ENCODE results near the gene FAM107B. TPM values are rescaled to one million over a fixed set of nuclear protein-coding genes. Genes with fewer than 3 reads are reported as not detected.
"Not testable (repeated sequence)": the region's sequence is repeated elsewhere in the genome, so short reads cannot be mapped to it uniquely, and the experiment has no call there.

Gene FAM107B
- total and polyA plus RNA-seq, 2 of the 13 experiments (the other 11 are each of a cell fraction or from before 2014, with no cell fraction given) = 15.7 to 24.8 TPM

- H3K27ac ChIP-seq (ENCODE audit: extremely low read length, insufficient read depth, low read length) = no peak overlapping the region
- no peak for TF ChIP-seq ZNF800 (CRISPR knock-in tag; IDR thresholded peaks at IDR 0.05)
- no peak for TF ChIP-seq MAFG (CRISPR knock-in tag; IDR thresholded peaks at IDR 0.05)
- TF ChIP-seq MAFK (conservative IDR thresholded peaks at IDR 0.05 in 1 of 2, IDR thresholded peaks at IDR 0.05 in 1 of 2; ENCODE audit: low read length in 2 of 2) = no peak
- no peak for TF ChIP-seq ZIK1 (CRISPR knock-in tag; IDR thresholded peaks at IDR 0.05; ENCODE audit: borderline replicate concordance, low read depth)
- no peak for TF ChIP-seq REPIN1 (CRISPR knock-in tag; IDR thresholded peaks at IDR 0.05; ENCODE audit: borderline replicate concordance, low read depth)
- TF ChIP-seq TEAD3 (CRISPR knock-in tag; optimal IDR thresholded peaks at IDR 0.05; ENCODE audit: borderline replicate concordance) = no peak
- TF ChIP-seq SOX5 (CRISPR knock-in tag; IDR thresholded peaks at IDR 0.05; ENCODE audit: borderline replicate concordance) = no peak
- no peak for TF ChIP-seq ZNF878 (CRISPR knock-in tag; IDR thresholded peaks at IDR 0.05)
- no peak for TF ChIP-seq HNRNPK (IDR thresholded peaks at IDR 0.05; ENCODE audit: low read depth, low read length, poor library complexity, severe bottlenecking)
- TF ChIP-seq ZNF432 (CRISPR knock-in tag; IDR thresholded peaks at IDR 0.05; ENCODE audit: borderline replicate concordance) = no peak
Observed at GRCh38 chr10:14688606-14689005, 86.1 kb downstream of the FAM107B start.

GRCh38 chr10:14688189-14688588 is 86.5 kb downstream of the FAM107B start:
- H3K4me2 ChIP-seq (ENCODE audit: low read depth, low read length); H3K36me3 ChIP-seq (replicated peaks in 1 of 2; ENCODE audit: control insufficient read depth in 1 of 2, insufficient read depth in 2 of 2, low read length in 2 of 2); H3K27me3 ChIP-seq (ENCODE audit: control insufficient read depth in 1 of 2, insufficient read depth in 2 of 2, low read length in 2 of 2); FAIRE-seq; POLR2A ChIA-PET; H3K9ac ChIP-seq (ENCODE audit: insufficient read depth, low read depth, low read length); ATAC-seq; H3K4me1 ChIP-seq (ENCODE audit: insufficient read depth, low read length); H3K27ac ChIP-seq (ENCODE audit: extremely low read length, insufficient read depth, low read length); CTCF ChIA-PET (ENCODE audit: low intra/inter-chr PET ratio, low total read pairs); H4K20me1 ChIP-seq (ENCODE audit: insufficient read depth, low read length); DNase-seq (ENCODE audit: low spot score); H3K4me3 ChIP-seq (replicated peaks in 1 of 3; ENCODE audit: insufficient read depth in 1 of 3, low read depth in 2 of 3, low read length in 3 of 3); H3K9me3 ChIP-seq (ENCODE audit: low read length); in situ Hi-C loops (cut with HindIII; ENCODE audit: extremely low pct_ligation_motif_present, low pct_unique_long_range_greater_than_20kb); H2AFZ ChIP-seq (ENCODE audit: low read length); BruUV-seq (replicated peaks); H3K79me2 ChIP-seq (ENCODE audit: insufficient read depth, low read length); intact Hi-C loops (cut with micrococcal nuclease; ENCODE audit: unreplicated experiment): not testable (repeated sequence)
- WGBS (ENCODE audit: low lambda C conversion rate) = 48% methylated on average over 7 of the region's 7 CpGs

More at GRCh38 chr10:14688606-14689005, 86.1 kb downstream of the FAM107B start:
- in situ Hi-C loops (cut with HindIII; ENCODE audit: extremely low pct_ligation_motif_present, low pct_unique_long_range_greater_than_20kb) (no loop called here), intact Hi-C loops (cut with micrococcal nuclease; ENCODE audit: unreplicated experiment) (no loop called here)
- no peaks in the 10 kb centered on the region for H4K20me1 ChIP-seq (ENCODE audit: insufficient read depth, low read length)
- no peaks in the 10 kb centered on the region for H3K79me2 ChIP-seq (ENCODE audit: insufficient read depth, low read length)
- BruUV-seq (replicated peaks) = no TSS peak
- no peak for ATAC-seq
- no peak overlapping the region for H3K4me3 ChIP-seq (replicated peaks in 1 of 3; ENCODE audit: insufficient read depth in 1 of 3, low read depth in 2 of 3, low read length in 3 of 3)
- H3K9me3 ChIP-seq (ENCODE audit: low read length) = no peaks in the 10 kb centered on the region
- no peaks in the 10 kb centered on the region for H3K36me3 ChIP-seq (replicated peaks in 1 of 2; ENCODE audit: control insufficient read depth in 1 of 2, insufficient read depth in 2 of 2, low read length in 2 of 2)
- 0 out of 5 replicates have a peak, but pooled peaks cover 1 to 4% of the 10 kb centered on the region in 2 experiments for H3K27me3 ChIP-seq (ENCODE audit: control insufficient read depth in 1 of 2, insufficient read depth in 2 of 2, low read length in 2 of 2)
- no peak for FAIRE-seq
- ChIA-PET CTCF (ENCODE audit: low intra/inter-chr PET ratio, low total read pairs) (no interaction called here), POLR2A (no interaction called here)
- no peak overlapping the region for H3K4me2 ChIP-seq (ENCODE audit: low read depth, low read length)
- H3K9ac ChIP-seq (ENCODE audit: insufficient read depth, low read depth, low read length) = no peak overlapping the region
- 47% methylated on average over 5 of the region's 5 CpGs for WGBS (ENCODE audit: low lambda C conversion rate)
- no peak for DNase-seq (ENCODE audit: low spot score)
- H3K4me1 ChIP-seq (ENCODE audit: insufficient read depth, low read length) = peaks cover 7% of the 10 kb centered on the region
- H2AFZ ChIP-seq (ENCODE audit: low read length) = no peak overlapping the region
